ENCODE measurements around the gene C9orf57. TPM values are rescaled to one million over a fixed set of nuclear protein-coding genes. Genes with fewer than 3 reads are reported as not detected.

C9orf57 gene
- total and polyA plus RNA-seq, 2 of the 13 experiments (the other 11 are each of a cell fraction or from before 2014, with no cell fraction given): 0.09 TPM; not detected in 1

- TF ChIP-seq AFF4 (CRISPR knock-in tag; IDR thresholded peaks at IDR 0.05): no peak
Observed at GRCh38 chr9:72065076-72065475, 4.7 kb upstream of the C9orf57 start (continued).

- Histone ChIP-seq H3K4me3 (replicated peaks in 1 of 3; ENCODE audit: insufficient read depth in 1 of 3, low read depth in 2 of 3, low read length in 3 of 3) (no peak overlapping the region), H3K9ac (ENCODE audit: insufficient read depth, low read depth, low read length) (no peak overlapping the region), H2AFZ (ENCODE audit: low read length) (no peak overlapping the region), H3K36me3 (replicated peaks in 1 of 2; ENCODE audit: control insufficient read depth in 1 of 2, insufficient read depth in 2 of 2, low read length in 2 of 2) (no peaks in the 10 kb centered on the region), H3K27me3 (ENCODE audit: control insufficient read depth in 1 of 2, insufficient read depth in 2 of 2, low read length in 2 of 2) (no peaks in the 10 kb centered on the region; a peak in 1 of 5 replicates), H3K79me2 (ENCODE audit: insufficient read depth, low read length) (no peaks in the 10 kb centered on the region), H3K4me2 (ENCODE audit: low read depth, low read length) (no peak overlapping the region), H3K27ac (ENCODE audit: extremely low read length, insufficient read depth, low read length) (no peak overlapping the region), H4K20me1 (ENCODE audit: insufficient read depth, low read length) (no peaks in the 10 kb centered on the region), H3K9me3 (ENCODE audit: low read length) (no peaks in the 10 kb centered on the region), H3K4me1 (ENCODE audit: insufficient read depth, low read length) (peaks cover under 1% of the 10 kb centered on the region; the same call in 1 of the 2 replicates)
- ATAC-seq (no peak), DNase-seq (ENCODE audit: low spot score) (no peak), FAIRE-seq (no peak)
- CTCF ChIA-PET (ENCODE audit: low intra/inter-chr PET ratio, low total read pairs): no interaction called here
- in situ Hi-C loops (cut with HindIII; ENCODE audit: extremely low pct_ligation_motif_present, low pct_unique_long_range_greater_than_20kb) (no loop called here), intact Hi-C loops (cut with micrococcal nuclease; ENCODE audit: unreplicated experiment) (no loop called here)
- 31% methylated on average over 3 of the region's 3 CpGs for WGBS (ENCODE audit: low lambda C conversion rate)
- POLR2A ChIA-PET: no interaction called here
- no TSS peak for BruUV-seq (replicated peaks)
- no peak for TF ChIP-seq MBD4 (IDR thresholded peaks at IDR 0.05; ENCODE audit: borderline replicate concordance, low read length)
- no peak for TF ChIP-seq MAFK (conservative IDR thresholded peaks at IDR 0.05 in 1 of 2, IDR thresholded peaks at IDR 0.05 in 1 of 2; ENCODE audit: low read length in 2 of 2)
- TF ChIP-seq ZBTB33 (CRISPR knock-in tag; IDR thresholded peaks at IDR 0.05): no peak
- TF ChIP-seq ZNF652 (CRISPR knock-in tag; IDR thresholded peaks at IDR 0.05; ENCODE audit: borderline replicate concordance, low read depth): no peak
- no peak for TF ChIP-seq HNF1A (IDR thresholded peaks at IDR 0.05; ENCODE audit: low read depth)
- TF ChIP-seq HNF1A (CRISPR knock-in tag; IDR thresholded peaks at IDR 0.05; ENCODE audit: borderline replicate concordance): no peak
- TF ChIP-seq KDM3A (CRISPR knock-in tag; IDR thresholded peaks at IDR 0.05; ENCODE audit: low read depth): no peak
- TF ChIP-seq ZBTB39 (CRISPR knock-in tag; IDR thresholded peaks at IDR 0.05): no peak
Observed at GRCh38 chr9:72052122-72052521, 8.3 kb downstream of the C9orf57 start.

All from HepG2 (cell line).